Type B pancreatic cell (in vitro differentiated cells): Measurements from ENCODE around the gene EDDM13. TPM values are rescaled to one million over a fixed set of nuclear protein-coding genes. Genes with fewer than 3 reads are reported as not detected.
"Not testable (repeated sequence)": the region's sequence is repeated elsewhere in the genome, so short reads cannot be mapped to it uniquely, and the experiment has no call there.

Experiments
- DNase-seq: peaks from one replicate; pipeline ENCODE4 v3.0.0; 2021; ENCODE audit warnings: mixed read lengths; ENCODE audit not compliant: unreplicated experiment; ENCODE audit errors: extremely low spot score
- H3K27ac Mint-ChIP-seq: 2 replicates; pipeline ENCODE4 v1.8.0; 2021; ENCODE audit warnings: mild to moderate bottlenecking, mixed read lengths
- H3K27me3 Mint-ChIP-seq: 2 replicates; pipeline ENCODE4 v1.8.0; 2021; ENCODE audit warnings: mixed read lengths
- H3K36me3 Mint-ChIP-seq: 2 replicates; pipeline ENCODE4 v1.8.0; 2021; ENCODE audit warnings: mixed read lengths
- H3K4me1 Mint-ChIP-seq: one replicate; pipeline ENCODE4 v1.8.0; 2021; ENCODE audit warnings: mixed read lengths; ENCODE audit not compliant: unreplicated experiment
- H3K4me3 Mint-ChIP-seq: 2 replicates; pipeline ENCODE4 v1.8.0; 2021; ENCODE audit warnings: mild to moderate bottlenecking, mixed read lengths
- H3K9me3 Mint-ChIP-seq: 2 replicates; pipeline ENCODE4 v1.8.0; 2021; ENCODE audit warnings: mixed read lengths
- long read RNA-seq: library from polyadenylated mRNA; unstranded; transcript quantifications from one replicate; pipeline ENCODE4 v2.0.0, GENCODE V29; 2020
- total RNA-seq: library from RNA; stranded (reverse); gene quantifications from 2 replicates; pipeline ENCODE4 v1.2.1, GENCODE V29; 2021; ENCODE audit warnings: low replicate concordance
- TF ChIP-seq, protein P1 (sequence below): fragments of 200-600 bp; sonication (generic); conservative IDR thresholded peaks from 2 replicates; pipeline ENCODE4 v1.5.0; 2021; ENCODE audit warnings: antibody characterized with exemption, mild to moderate bottlenecking

EDDM13 gene, protein sequence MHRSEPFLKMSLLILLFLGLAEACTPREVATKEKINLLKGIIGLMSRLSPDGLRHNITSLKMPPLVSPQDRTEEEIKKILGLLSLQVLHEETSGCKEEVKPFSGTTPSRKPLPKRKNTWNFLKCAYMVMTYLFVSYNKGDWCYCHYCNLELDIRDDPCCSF
- not detected in 2 replicates for total RNA-seq
- long read RNA-seq, partial matches to known transcripts: 0 of 2 reads
- long read RNA-seq, other reads (novel, unspliced or antisense): 2 of 2 reads

DNA sequence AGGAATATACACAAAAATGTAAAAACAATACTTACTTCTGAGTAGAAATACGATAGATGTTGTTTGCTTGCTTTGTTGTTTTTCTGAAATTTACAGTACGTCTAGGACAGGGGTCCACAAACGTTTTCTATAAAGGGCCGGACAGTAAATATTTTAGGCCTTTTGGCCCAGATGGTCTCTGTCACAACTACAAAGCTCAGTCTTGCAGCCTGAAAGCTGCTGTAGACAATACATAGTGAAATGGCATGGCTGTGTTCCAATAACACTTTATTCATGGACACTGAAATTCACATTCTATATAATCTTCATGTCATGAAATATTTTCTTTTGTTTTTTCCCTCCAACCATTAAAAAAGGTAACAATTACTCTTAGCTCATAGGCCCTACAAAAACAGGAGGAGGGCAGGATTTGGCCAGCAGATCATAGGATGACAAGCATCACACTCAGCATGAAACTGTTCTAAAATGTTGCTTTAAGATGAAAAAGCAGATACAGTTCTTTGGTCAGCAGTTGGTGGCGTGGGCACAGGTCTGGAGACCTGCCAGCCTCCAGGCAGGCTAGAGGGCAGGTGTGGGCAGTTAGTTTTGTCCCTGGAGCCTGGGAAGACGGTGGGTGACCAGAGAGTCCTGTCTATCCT, at the start of gene EDDM13:
EDDM13 (plus strand) TSS at position 588 of the 638 bp plus-strand sequence. CDS start 87 bp downstream, outside the sequence.
- Mint-ChIP-seq H3K27ac (no peak within 1 kb of the TSS), H3K4me3 (no peak within 1 kb of the TSS), H3K36me3 (peaks cover 13% of the 10 kb centered on the region), H3K4me1 (no peaks in the 10 kb centered on the region), H3K27me3 (no peaks in the 10 kb centered on the region), H3K9me3 (no peaks in the 10 kb centered on the region)
- DNase-seq: no peak
- TF ChIP-seq, protein P1, sequence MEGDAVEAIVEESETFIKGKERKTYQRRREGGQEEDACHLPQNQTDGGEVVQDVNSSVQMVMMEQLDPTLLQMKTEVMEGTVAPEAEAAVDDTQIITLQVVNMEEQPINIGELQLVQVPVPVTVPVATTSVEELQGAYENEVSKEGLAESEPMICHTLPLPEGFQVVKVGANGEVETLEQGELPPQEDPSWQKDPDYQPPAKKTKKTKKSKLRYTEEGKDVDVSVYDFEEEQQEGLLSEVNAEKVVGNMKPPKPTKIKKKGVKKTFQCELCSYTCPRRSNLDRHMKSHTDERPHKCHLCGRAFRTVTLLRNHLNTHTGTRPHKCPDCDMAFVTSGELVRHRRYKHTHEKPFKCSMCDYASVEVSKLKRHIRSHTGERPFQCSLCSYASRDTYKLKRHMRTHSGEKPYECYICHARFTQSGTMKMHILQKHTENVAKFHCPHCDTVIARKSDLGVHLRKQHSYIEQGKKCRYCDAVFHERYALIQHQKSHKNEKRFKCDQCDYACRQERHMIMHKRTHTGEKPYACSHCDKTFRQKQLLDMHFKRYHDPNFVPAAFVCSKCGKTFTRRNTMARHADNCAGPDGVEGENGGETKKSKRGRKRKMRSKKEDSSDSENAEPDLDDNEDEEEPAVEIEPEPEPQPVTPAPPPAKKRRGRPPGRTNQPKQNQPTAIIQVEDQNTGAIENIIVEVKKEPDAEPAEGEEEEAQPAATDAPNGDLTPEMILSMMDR: no peak

DNA sequence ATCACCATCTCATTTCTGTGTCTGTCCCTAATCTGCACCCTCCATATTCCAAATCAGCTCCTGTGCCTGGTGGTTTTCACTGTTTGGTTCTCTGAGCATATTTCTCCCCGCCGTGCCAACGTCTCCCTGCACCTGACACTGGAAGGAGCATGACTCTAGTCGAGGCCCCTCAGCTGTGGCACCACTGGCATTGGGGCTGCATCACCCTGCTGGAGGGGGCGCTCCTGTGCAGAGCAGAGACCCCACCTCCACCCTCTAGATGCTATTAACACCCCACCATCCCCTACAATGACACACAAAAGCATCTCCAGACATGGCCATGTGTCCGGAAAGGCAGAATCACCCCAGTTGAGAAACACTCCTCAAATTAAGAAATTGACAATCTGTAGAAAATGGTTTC, 49.6 kb upstream of the EDDM13 start:
- Mint-ChIP-seq H3K36me3 (peaks cover 13% of the 10 kb centered on the region), H3K27ac (no peak overlapping the region), H3K9me3 (no peaks in the 10 kb centered on the region), H3K4me3 (no peak overlapping the region), H3K27me3 (no peaks in the 10 kb centered on the region), H3K4me1 (no peaks in the 10 kb centered on the region)
- TF ChIP-seq, protein P1: no peak
- DNase-seq: no peak

DNA sequence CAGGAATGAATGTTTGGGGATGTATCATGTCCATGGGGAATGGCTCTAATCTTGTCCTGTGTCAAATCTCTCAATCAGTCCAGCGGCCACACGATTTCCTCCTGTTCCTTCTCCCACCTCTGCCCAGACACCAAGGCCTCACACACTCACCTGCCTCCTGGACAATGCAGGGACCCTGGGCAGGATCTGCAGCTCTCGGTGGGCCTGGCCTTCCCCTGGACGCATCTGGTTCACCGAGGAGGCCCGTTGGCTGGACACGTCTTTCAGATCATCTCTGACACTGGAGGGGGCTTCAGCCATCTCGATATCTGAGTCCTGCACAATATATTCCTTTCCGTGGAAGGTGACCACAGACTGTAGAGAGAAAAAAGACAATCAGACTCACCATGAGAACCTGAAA, 49.1 kb upstream of the EDDM13 start:
- H3K27me3 Mint-ChIP-seq: no peaks in the 10 kb centered on the region
- no peaks in the 10 kb centered on the region for H3K4me1 Mint-ChIP-seq
- TF ChIP-seq, protein P1: no peak
- H3K27ac Mint-ChIP-seq: no peak overlapping the region
- no peak overlapping the region for H3K4me3 Mint-ChIP-seq
- no peaks in the 10 kb centered on the region for H3K9me3 Mint-ChIP-seq
- no peak for DNase-seq
- peaks cover 13% of the 10 kb centered on the region for H3K36me3 Mint-ChIP-seq

DNA sequence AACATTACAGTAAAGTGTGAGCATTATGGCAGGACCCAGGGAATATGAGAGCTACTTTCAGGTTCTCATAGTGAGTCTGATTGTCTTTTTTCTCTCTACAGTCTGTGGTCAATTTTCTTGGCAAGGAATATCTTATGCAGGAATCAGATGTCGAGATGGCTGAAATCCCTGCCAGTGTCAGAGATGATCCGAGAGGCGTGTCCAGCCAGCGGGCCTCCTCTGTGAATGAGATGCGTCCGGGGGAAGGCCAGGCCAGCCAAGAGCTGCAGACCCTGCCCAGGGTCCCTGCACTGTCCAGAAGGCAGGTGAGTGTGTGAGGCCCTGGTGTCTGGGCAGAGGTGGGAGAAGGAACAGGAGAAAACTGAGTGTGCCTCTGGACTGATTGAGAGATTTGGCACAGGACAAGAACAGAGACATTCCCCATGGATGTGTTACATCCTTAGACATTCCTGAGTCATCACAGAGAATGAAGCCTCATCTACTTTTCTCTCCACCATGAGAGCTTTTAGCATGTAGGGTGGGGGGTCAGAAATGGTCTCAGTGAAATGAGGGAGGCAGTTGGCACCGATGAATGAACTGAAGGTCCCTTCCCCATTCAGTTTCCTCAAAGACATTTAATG, 27.3 kb upstream of the EDDM13 start:
- H3K9me3 Mint-ChIP-seq: no peaks in the 10 kb centered on the region

DNA sequence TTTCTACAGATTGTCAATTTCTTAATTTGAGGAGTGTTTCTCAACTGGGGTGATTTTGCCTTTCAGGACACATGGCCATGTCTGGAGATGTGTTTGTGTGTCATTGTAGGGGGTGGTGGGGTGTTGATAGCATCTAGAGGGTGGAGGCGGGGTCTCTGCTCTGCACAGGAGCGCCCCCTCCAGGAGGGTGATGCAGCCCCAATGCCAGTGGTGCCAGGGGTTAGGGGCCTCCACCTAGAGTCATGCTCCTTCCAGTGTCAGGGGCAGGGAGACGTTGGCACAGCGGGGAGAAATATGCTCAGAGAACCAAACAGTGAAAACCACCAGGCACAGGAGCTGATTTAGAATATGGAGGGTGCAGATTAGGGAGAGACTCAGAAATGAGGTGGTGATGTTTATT, 26.8 kb upstream of the EDDM13 start:
- H3K4me1 Mint-ChIP-seq, H3K27me3 Mint-ChIP-seq, H3K4me3 Mint-ChIP-seq, H3K36me3 Mint-ChIP-seq, H3K9me3 Mint-ChIP-seq, H3K27ac Mint-ChIP-seq, DNase-seq: not testable (repeated sequence)

More for the DNA sequence above, 27.3 kb upstream of the EDDM13 start:
- no peak for DNase-seq
- no peaks in the 10 kb centered on the region for H3K27me3 Mint-ChIP-seq
- H3K4me1 Mint-ChIP-seq: no peaks in the 10 kb centered on the region
- TF ChIP-seq, protein P1: no peak
- H3K36me3 Mint-ChIP-seq: no peaks in the 10 kb centered on the region
- H3K4me3 Mint-ChIP-seq: no peak overlapping the region
- H3K27ac Mint-ChIP-seq: no peak overlapping the region

DNA sequence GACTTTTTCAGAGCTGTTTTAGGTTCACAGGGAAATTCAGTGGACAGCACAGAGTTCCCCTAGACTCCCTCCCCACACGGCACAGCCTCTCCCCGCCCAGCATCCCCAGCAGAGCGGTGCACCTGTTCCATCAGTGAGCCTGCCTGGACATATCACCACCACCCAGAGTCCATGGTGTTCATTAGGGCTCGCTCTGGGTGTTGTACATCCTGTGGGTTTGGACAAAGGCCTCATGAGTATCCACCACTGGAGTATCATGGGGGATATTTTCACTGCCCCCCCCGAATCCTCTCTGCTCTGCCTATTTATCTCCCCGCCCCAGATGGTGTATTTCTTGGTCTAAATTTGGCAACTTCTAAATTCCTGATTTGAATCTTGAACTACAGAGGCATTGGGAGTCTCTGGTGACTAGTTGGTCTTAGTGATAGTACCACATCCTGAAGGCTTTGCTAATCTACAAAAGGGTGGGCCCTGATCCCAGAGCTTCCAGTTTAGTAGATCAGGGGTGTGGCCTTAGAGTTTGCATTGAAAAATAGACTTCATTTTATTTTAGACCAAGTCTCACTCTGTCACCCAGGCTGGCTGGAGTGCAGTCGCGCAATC, 23.7 kb upstream of the EDDM13 start:
- H3K27me3 Mint-ChIP-seq, H3K4me1 Mint-ChIP-seq, H3K36me3 Mint-ChIP-seq, H3K27ac Mint-ChIP-seq, H3K4me3 Mint-ChIP-seq, DNase-seq, H3K9me3 Mint-ChIP-seq: not testable (repeated sequence)
